SK-N-DZ (cell line): ENCODE results near the gene SIRT6.
"Not testable (repeated sequence)": the region's sequence is repeated elsewhere in the genome, so short reads cannot be mapped to it uniquely, and the experiment has no call there.

Source experiments
- DNase-seq: peaks from one replicate; pipeline ENCODE4 v3.0.0-alpha.2; 2015; ENCODE audit warnings: low spot score

Gene SIRT6

GRCh38 chr19:4199699-4200293 is 17.4 kb upstream of the SIRT6 start:
- no peak for DNase-seq

GRCh38 chr19:4198467-4199126 is 16.2 kb upstream of the SIRT6 start:
- no peak for DNase-seq

- no peak for DNase-seq
Measured at GRCh38 chr19:4197625-4198466, 15.5 kb upstream of the SIRT6 start.

- DNase-seq = no peak
Measured at GRCh38 chr19:4197228-4197624, 14.9 kb upstream of the SIRT6 start.

- no peak for DNase-seq
Measured at GRCh38 chr19:4196587-4197148, 14.3 kb upstream of the SIRT6 start.

GRCh38 chr19:4196009-4196408 is 13.6 kb upstream of the SIRT6 start:
- no peak for DNase-seq

- DNase-seq = no peak
Measured at GRCh38 chr19:4194353-4194752, 12.0 kb upstream of the SIRT6 start.

GRCh38 chr19:4192537-4192936 is 10.2 kb upstream of the SIRT6 start:
- not testable (repeated sequence) for DNase-seq

GRCh38 chr19:4189641-4190040 is 7.3 kb upstream of the SIRT6 start:
- no peak for DNase-seq

- no peak for DNase-seq
Measured at GRCh38 chr19:4187313-4188122, 5.2 kb upstream of the SIRT6 start.

- peak; percentile 75 for DNase-seq
Measured at GRCh38 chr19:4186087-4186993, 4.0 kb upstream of the SIRT6 start.

GRCh38 chr19:4185413-4186086 is 3.2 kb upstream of the SIRT6 start:
- DNase-seq = no peak

GRCh38 chr19:4184718-4185352 is 2.5 kb upstream of the SIRT6 start:
- no peak for DNase-seq

GRCh38 chr19:4183967-4184717 is 1.8 kb upstream of the SIRT6 start:
- no peak for DNase-seq

GRCh38 chr19:4181053-4181508 is 1.3 kb downstream of the SIRT6 start:
- no peak for DNase-seq

- no peak for DNase-seq
Measured at GRCh38 chr19:4178990-4179389, 3.4 kb downstream of the SIRT6 start.

GRCh38 chr19:4177146-4177545 is 5.2 kb downstream of the SIRT6 start:
- no peak for DNase-seq

GRCh38 chr19:4175669-4175931 is 6.8 kb downstream of the SIRT6 start:
- no peak for DNase-seq
